CD4-positive, alpha-beta T cell (primary cell): ENCODE data around the gene MAML2. TPM values are rescaled to one million over a fixed set of nuclear protein-coding genes. Genes with fewer than 3 reads are reported as not detected.

Experiments used
- ATAC-seq: fragments of 200-7000 bp; cut with Tn5 transposase; one replicate; pipeline ENCODE4 v1.10.0; 2022; ENCODE audit warnings: mild to moderate bottlenecking; ENCODE audit not compliant: poor library complexity
- CTCF ChIA-PET: fragments of 350-600 bp; sonication (Branson Sonifier 250); formaldehyde crosslinking; loops from one replicate; lab custom pipeline; 2021; ENCODE audit warnings: antibody characterized with exemption, inconsistent platforms; lab: Charles Lee
- POLR2A ChIA-PET: fragments of 350-600 bp; sonication (Branson Sonifier 250); formaldehyde crosslinking; loops from one replicate; lab custom pipeline; 2021; ENCODE audit warnings: antibody characterized with exemption, inconsistent platforms; lab: Charles Lee
- DNase-seq, 14 experiments: peaks; one replicate each; pipeline ENCODE4 v3.0.0-alpha.2; 2013 to 2020; ENCODE audit warnings: mixed read lengths in 2 of 14
- H3K27ac ChIP-seq, 2 donors: one replicate each; pipeline versions ENCODE4 v1.5.1 to v1.7.0; 2013; ENCODE audit warnings: low read length in 2 of 2, low read depth in 1 of 2, mild to moderate bottlenecking in 1 of 2
- H3K27me3 ChIP-seq, 2 experiments: 1 replicate in 1 of 2; 2 replicates in 1 of 2; pipeline versions ENCODE4 v1.6.1 to v1.7.0; 2013; ENCODE audit warnings: low read length in 2 of 2, control low read depth in 1 of 2, mild to moderate bottlenecking in 1 of 2, moderate library complexity in 1 of 2; ENCODE audit not compliant: insufficient read depth in 2 of 2, control insufficient read depth in 1 of 2
- H3K36me3 ChIP-seq: one replicate; pipeline ENCODE4 v1.6.1; 2013; ENCODE audit warnings: low read length, control low read depth; ENCODE audit not compliant: insufficient read depth
- H3K4me1 ChIP-seq: one replicate; pipeline ENCODE4 v1.6.1; 2013; ENCODE audit warnings: low read length, control low read depth; ENCODE audit not compliant: insufficient read depth
- H3K4me3 ChIP-seq: one replicate; pipeline ENCODE4 v1.5.1; 2013; ENCODE audit warnings: mild to moderate bottlenecking, low read length, moderate library complexity
- H3K9me3 ChIP-seq, 2 experiments: 1 replicate in 1 of 2; 2 replicates in 1 of 2; pipeline versions ENCODE4 v1.6.1 to v1.7.0; 2013; ENCODE audit warnings: low read length in 2 of 2, mild to moderate bottlenecking in 2 of 2, control low read depth in 1 of 2, moderate library complexity in 1 of 2; ENCODE audit not compliant: control insufficient read depth in 1 of 2, insufficient read depth in 1 of 2
- H3K27ac Mint-ChIP-seq: one replicate; pipeline ENCODE4 v1.8.0; 2020; ENCODE audit warnings: mixed read lengths
- H3K27me3 Mint-ChIP-seq: one replicate; pipeline ENCODE4 v1.8.0; 2021; ENCODE audit warnings: mixed read lengths
- H3K36me3 Mint-ChIP-seq: one replicate; pipeline ENCODE4 v1.8.0; 2021; ENCODE audit warnings: low read depth, mixed read lengths
- H3K4me1 Mint-ChIP-seq: one replicate; pipeline ENCODE4 v1.8.0; 2021; ENCODE audit warnings: low read depth, mixed read lengths
- H3K4me3 Mint-ChIP-seq: one replicate; pipeline ENCODE4 v1.8.0; 2020; ENCODE audit warnings: mild to moderate bottlenecking, mixed read lengths
- H3K9me3 Mint-ChIP-seq: one replicate; pipeline ENCODE4 v1.8.0; 2020; ENCODE audit warnings: mixed read lengths
- intact Hi-C, 2 experiments: fragments of 100-400 bp; cut with DNase I in 1 of 2; cut with micrococcal nuclease in 1 of 2; formaldehyde crosslinking; loops; one replicate each; pipeline versions ENCODE4 v1.15.1 to v1.9.0; 2023 to 2025; cut with DNase I, micrococcal nuclease
- total RNA-seq, 174 experiments: library from RNA in 2 of 174; stranded (reverse) in 2 of 174; gene quantifications; one replicate each; pipeline ENCODE4 v1.2.3 and lab custom pipeline; 2021 to 2026
- TF ChIP-seq, protein P1 (sequence below): fragments of 200-600 bp; IDR thresholded peaks from one replicate; pipeline ENCODE4 v1.8.0; 2022; ENCODE audit warnings: antibody characterized with exemption, mild to moderate bottlenecking

The MAML2 gene
- total RNA-seq, 2 experiments from 2014 or later: 58.8 to 59.8 TPM

DNA sequence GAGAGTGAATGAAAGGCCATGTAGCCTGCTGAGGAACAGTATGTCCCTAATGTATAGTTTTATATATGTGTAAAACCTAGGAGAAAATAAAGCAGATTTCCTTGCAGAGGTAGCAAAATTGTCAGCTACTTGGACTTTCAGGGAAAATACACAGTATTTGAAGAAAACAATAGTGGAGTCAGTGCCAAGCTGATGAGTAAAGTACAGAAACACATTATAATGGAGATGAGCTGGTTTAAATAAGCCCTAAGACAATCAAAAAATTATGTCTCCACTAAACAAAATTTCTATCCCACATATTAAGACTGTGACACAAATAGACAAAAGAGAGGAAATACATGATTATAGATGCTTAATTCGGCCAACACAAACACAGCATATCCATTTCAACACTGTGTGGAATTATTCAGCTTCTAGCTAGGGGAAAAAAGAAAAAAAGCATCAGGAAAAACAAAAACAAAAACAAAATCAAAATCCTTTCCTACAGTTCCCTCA is 75.9 kb downstream of the MAML2 start:
- H3K9me3 Mint-ChIP-seq: peaks cover 11% of the 10 kb centered on the region
- ChIA-PET CTCF (interaction anchor here (1.3 to 2.6 kb wide), 2 partner anchors 74 to 76 kb away, joined by 3 to 13 read pairs; partner anchors contain the start of gene MAML2), POLR2A (interaction anchor here (0.6 to 3.9 kb wide), 11 partner anchors 9 to 254 kb away, joined by 3 to 27 read pairs (median 5); partner anchors contain the start of gene MAML2)
- peaks cover 80% of the 10 kb centered on the region for H3K4me1 Mint-ChIP-seq
- no peaks in the 10 kb centered on the region for H3K27me3 Mint-ChIP-seq
- DNase-seq (no peak), ATAC-seq (peak; percentile 13)
- peak overlapping the region; percentile 25 for H3K4me3 ChIP-seq
- H3K36me3 ChIP-seq: peaks cover 10% of the 10 kb centered on the region
- peaks cover 82% of the 10 kb centered on the region for H3K36me3 Mint-ChIP-seq
- H3K9me3 ChIP-seq: no peaks in the 10 kb centered on the region
- no peaks in the 10 kb centered on the region for H3K27me3 ChIP-seq
- H3K4me3 Mint-ChIP-seq: peak overlapping the region; percentile 81
- H3K27ac Mint-ChIP-seq: peak overlapping the region; percentile 83
- intact Hi-C loops: loop anchor here in 1 of 2 experiments (5.0 kb wide), 1 partner anchor 70 kb away; no protein-coding TSS in a partner anchor
- peaks cover 25% of the 10 kb centered on the region for H3K4me1 ChIP-seq
- peak overlapping the region; percentile 39 to 43 for H3K27ac ChIP-seq
- TF ChIP-seq, protein P1, sequence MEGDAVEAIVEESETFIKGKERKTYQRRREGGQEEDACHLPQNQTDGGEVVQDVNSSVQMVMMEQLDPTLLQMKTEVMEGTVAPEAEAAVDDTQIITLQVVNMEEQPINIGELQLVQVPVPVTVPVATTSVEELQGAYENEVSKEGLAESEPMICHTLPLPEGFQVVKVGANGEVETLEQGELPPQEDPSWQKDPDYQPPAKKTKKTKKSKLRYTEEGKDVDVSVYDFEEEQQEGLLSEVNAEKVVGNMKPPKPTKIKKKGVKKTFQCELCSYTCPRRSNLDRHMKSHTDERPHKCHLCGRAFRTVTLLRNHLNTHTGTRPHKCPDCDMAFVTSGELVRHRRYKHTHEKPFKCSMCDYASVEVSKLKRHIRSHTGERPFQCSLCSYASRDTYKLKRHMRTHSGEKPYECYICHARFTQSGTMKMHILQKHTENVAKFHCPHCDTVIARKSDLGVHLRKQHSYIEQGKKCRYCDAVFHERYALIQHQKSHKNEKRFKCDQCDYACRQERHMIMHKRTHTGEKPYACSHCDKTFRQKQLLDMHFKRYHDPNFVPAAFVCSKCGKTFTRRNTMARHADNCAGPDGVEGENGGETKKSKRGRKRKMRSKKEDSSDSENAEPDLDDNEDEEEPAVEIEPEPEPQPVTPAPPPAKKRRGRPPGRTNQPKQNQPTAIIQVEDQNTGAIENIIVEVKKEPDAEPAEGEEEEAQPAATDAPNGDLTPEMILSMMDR: no peak

DNA sequence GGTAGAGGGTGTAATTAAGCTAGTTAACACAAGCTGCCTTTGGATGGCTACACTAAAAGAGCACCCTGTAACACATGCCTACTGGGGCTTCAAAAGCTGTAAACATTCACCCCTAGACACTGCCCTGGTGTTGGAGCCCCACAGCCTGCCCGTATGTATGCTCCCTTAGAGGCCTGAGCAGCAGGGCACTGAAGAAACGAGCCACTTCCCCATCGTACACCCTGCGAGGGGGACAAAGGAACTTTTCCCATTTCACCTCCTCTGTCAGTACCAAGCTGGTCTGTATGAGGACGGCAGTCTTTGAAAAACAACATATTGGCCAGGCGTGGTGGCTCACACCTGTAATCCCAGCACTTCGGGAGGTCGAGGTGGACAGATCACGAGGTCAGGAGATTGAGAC is 77.0 kb downstream of the MAML2 start:
- ChIA-PET POLR2A (interaction anchor here (1.4 to 3.9 kb wide), 4 partner anchors 10 to 74 kb away, joined by 3 to 27 read pairs (median 10); no protein-coding TSS in a partner anchor), CTCF (interaction anchor here (1.3 to 2.6 kb wide), 3 partner anchors 16 to 77 kb away, joined by 3 to 13 read pairs (median 3); partner anchors contain the start of gene MAML2)
- Mint-ChIP-seq H3K27ac (peak overlapping the region; percentile 83), H3K27me3 (no peaks in the 10 kb centered on the region), H3K4me3 (no peak overlapping the region), H3K36me3 (peaks cover 71% of the 10 kb centered on the region), H3K9me3 (peaks cover 9% of the 10 kb centered on the region), H3K4me1 (peaks cover 84% of the 10 kb centered on the region)
- DNase-seq: no peak
- H3K4me1 ChIP-seq: peaks cover 25% of the 10 kb centered on the region
- H3K27ac ChIP-seq: no peak overlapping the region
- no peaks in the 10 kb centered on the region for H3K9me3 ChIP-seq
- H3K27me3 ChIP-seq: no peaks in the 10 kb centered on the region
- TF ChIP-seq, protein P1: no peak
- intact Hi-C loops: loop anchor here in 1 of 2 experiments (5.0 kb wide), 1 partner anchor 71 kb away; no protein-coding TSS in a partner anchor
- peaks cover 8% of the 10 kb centered on the region for H3K36me3 ChIP-seq
- ATAC-seq: no peak
- no peak overlapping the region for H3K4me3 ChIP-seq

DNA sequence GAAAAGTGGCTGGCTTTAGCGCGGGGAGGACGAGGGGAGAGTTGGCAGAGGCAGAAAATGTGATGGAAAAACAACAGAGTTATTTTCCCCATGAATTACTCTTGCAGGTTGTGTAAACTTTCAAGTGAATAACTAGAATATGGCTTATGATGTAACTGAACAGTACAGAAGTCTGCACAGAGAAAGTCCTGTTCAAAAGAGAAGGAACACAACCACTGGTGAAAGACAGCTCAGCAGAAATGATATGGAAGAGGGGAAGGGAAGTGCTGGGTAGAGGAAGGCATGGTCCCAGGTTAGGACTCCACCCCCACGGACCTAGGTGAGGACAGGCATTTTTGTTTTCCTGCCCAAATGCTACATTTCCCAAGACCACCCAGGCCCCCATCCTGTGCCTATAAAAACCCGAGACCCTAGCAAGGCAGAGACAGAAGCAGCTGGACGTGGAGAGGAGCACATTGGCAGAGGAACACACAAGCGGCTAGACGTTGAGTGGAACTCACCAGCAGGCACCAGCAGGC is 77.7 kb downstream of the MAML2 start:
- H3K36me3 ChIP-seq: peaks cover 5% of the 10 kb centered on the region
- Mint-ChIP-seq H3K9me3 (peaks cover 9% of the 10 kb centered on the region), H3K4me1 (peaks cover 91% of the 10 kb centered on the region), H3K4me3 (peak overlapping the region; percentile 42), H3K27me3 (no peaks in the 10 kb centered on the region), H3K27ac (peak overlapping the region; percentile 83), H3K36me3 (peaks cover 64% of the 10 kb centered on the region)
- peaks cover 28% of the 10 kb centered on the region for H3K4me1 ChIP-seq
- ATAC-seq (no peak), DNase-seq (no peak)
- intact Hi-C loops: loop anchor here in 1 of 2 experiments (5.0 kb wide), 1 partner anchor 72 kb away; no protein-coding TSS in a partner anchor
- H3K27me3 ChIP-seq: no peaks in the 10 kb centered on the region
- no peak overlapping the region for H3K27ac ChIP-seq
- TF ChIP-seq, protein P1: no peak
- POLR2A ChIA-PET: interaction anchor here (0.8 to 3.9 kb wide), 4 partner anchors 15 to 74 kb away, joined by 3 to 27 read pairs (median 10); no protein-coding TSS in a partner anchor
- CTCF ChIA-PET: interaction anchor here (1.4 to 2.6 kb wide), 3 partner anchors 10 to 78 kb away, joined by 3 to 13 read pairs (median 5); partner anchors contain the start of gene MAML2
- no peak overlapping the region for H3K4me3 ChIP-seq
- H3K9me3 ChIP-seq: no peaks in the 10 kb centered on the region
